CD4-positive, alpha-beta T cell treated with Interleukin-17A for 1 hour (primary cell): Measurements from ENCODE around the gene LAMC1.
"Not testable (repeated sequence)": the region's sequence is repeated elsewhere in the genome, so short reads cannot be mapped to it uniquely, and the experiment has no call there.

ENCODE experiments used
- DNase-seq: peaks from one replicate; pipeline ENCODE4 v3.0.0-alpha.2; 2020

LAMC1 gene

GRCh38 chr1:183043872-183044854 lies 20.9 kb downstream of the LAMC1 start:
- DNase-seq: no peak

- DNase-seq: no peak
Observed at GRCh38 chr1:183044893-183045649, 21.9 kb downstream of the LAMC1 start.

GRCh38 chr1:183048087-183049085 lies 25.2 kb downstream of the LAMC1 start:
- no peak for DNase-seq

- DNase-seq: no peak
Observed at GRCh38 chr1:183051546-183051945, 28.3 kb downstream of the LAMC1 start.

DNA sequence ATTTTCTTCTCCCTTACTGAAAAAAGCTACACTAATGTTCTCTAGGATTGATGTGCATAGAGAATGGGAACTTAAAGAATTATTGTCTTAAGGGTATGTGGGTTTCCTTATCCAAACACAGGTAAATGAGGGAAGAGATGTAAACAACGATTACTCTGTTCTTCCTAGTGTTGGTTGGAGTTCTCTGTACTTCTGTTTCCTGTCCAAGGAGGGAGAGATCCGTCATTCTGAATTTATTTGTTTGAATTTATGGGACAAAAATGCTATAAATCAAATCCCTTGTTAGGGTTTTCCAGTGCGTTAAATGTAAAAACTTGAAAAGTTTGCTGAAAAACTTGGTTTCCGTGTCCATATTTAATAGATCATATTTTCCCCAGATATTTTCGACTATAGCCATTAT lies 29.6 kb downstream of the LAMC1 start:
- no peak for DNase-seq

DNA sequence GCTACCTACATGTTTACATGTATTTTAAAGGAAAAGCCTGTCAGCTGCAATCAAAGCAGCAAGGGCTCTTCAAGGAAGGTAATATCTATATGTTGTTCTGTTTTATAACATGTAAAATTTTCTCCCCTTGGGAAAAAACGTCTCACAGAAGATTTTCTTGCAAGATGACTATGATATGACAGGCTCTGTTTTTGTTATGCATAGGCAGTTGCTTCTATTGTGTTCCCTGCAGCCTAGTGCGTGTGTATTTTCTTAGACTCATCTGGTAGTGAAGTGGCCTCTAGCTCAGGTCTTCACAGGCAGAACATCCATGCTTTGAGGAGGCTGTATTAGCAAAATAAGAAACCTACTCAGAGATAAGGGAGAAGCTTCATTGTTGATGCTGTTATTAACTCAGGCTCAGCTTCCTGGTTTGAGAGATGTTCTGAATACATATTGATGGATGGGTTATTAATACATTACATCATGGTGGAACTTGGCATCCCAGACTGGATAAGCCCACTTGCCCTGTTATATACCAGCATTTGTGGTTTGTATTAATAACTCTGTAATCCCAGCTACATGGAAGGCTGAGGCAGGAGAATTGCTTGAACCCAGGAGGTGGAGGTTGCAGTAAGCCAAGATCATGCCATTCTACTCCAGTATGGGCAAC lies 35.8 kb downstream of the LAMC1 start:
- DNase-seq: no peak

DNA sequence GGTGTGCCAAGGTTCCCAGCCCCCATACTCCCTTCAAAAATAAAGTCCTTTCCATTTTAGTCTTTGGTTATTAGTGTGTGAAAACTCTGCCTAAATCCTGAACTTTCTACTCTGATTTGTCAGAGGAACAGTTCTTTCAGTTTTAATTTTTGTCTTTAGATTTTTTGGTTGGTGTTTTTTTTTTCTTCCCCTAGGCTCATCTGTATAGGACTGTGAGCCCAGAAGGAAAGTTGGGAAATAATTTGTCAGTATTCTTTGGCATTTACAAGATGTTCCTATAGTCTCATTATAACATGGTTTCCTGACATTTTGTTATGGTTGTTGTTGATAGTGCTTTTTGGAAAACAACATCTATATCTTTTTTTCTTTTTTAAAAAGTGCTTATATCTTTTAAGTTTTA lies 38.0 kb downstream of the LAMC1 start:
- DNase-seq: no peak

DNA sequence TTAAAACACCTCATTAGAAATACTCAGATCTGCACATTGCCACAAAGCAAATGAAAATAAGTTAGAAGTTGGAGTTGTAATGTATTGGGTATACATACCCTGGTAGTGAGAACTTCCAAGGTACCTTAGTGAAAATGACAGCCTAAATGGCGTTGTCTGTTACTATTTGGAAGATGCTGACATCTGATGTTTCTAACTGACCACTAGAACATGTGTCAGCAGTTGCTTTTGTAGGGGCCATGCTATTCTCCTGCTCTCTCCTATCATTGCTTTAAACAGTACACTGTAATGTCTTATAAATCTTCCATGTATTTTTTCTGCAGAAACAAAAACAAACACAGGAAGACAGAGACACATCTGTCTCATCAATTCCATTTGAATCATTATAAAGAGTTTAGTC lies 40.1 kb downstream of the LAMC1 start:
- DNase-seq: no peak

DNA sequence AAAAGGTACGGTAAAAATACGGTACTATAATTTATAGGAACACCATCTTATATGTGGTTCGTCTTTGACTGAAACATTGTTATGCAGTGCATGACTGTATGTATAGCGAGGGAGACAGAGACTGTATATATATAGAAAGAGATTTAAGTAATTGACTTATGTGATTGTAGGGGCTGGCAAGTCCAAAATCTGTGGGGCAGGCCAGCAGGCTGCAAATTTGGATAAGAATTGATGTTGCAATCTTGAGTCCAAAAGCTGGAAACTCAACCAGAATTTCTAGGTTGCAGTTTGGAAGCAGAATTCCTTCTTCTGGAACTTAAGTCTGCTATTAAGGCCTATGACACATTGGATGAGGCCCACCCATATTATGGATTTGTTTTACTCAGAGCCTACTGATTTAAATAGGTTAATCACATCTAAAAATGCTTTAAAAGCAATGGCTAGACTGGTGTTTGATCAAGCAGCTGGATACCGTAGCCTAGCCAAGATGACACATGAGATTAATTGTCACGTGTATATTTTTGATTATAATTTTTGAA lies 42.0 kb downstream of the LAMC1 start:
- no peak for DNase-seq

DNA sequence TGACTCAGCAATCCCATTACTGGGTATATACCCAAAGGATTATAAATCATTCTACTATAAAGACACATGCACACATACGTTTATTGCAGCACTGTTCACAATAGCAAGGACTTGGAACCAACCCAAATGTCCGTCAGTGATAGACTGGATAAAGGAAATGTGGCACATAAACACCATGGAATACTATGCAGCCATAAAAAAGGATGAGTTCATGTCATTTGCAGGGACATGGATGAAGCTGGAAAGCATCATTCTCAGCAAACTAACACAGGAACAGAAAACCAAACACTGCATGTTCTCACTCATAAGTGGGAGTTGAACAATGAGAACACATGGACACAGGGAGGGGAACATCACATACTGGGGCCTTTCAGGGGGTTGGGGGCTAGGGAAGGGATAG lies 43.2 kb downstream of the LAMC1 start:
- not testable (repeated sequence) for DNase-seq

DNA sequence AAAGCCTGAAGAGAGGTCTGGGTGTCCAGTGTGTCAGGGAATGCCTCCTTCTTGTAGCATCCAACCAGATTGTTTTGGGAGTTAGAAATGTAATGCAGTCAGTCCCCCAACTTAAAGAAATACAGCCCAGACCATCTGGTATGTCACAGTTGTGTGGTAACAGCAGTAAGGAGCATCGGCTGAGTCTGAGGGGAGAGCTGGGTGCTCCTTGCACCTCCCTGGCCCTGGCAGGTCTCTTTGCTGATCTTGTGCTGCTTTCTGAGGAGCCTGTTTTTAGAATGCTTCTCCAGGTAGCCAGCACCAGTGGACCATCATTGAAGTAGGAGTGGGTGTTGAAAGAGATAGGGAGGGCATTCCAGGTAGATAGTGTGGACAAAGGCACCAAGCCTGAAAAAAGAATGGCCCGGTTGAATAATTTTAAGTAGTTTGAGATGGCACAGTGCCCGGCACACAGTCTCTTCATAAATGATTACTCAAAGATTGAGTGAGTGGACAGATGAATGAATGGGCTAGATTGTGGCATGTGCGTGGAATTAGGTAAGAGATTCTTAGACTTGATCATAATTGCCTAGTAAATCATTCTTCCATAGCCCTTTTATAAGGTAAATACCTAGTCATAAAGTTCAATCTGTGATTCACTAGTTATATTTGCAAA lies 46.5 kb downstream of the LAMC1 start:
- no peak for DNase-seq

- no peak for DNase-seq
Observed at GRCh38 chr1:183070234-183070922, 47.2 kb downstream of the LAMC1 start.

DNA sequence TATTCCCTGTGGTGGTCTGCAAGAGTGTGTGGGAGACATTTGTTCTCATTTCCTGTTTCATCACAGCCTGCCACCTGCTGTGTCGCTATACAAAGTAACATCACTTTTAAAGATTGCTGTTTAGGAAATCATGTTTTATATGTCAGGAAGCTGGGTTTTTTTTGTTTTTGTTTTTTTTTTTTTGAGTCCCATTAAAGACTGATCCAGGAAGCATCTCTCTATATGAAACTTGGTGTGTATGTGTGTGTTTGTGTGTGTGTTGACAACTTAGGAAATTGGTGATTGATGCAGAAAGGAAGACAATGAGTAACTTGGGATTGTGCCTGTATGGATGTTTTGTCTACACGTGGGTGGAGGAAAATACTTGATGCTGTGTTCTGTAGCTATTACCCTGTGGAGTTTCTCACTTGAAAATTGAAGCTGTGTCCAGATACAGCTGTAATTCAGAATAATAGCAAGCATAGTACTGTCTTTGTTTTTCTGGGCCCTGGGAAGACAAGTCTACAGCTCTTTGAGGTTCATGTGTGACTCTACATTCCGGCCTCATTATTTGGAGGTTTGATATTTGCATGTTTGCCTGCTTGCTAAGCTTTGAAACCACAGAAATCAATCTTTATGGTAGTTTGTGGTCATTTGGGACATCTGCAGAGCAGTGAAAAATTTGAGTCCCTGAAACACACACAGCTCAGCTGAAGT lies 47.9 kb downstream of the LAMC1 start:
- no peak for DNase-seq

DNA sequence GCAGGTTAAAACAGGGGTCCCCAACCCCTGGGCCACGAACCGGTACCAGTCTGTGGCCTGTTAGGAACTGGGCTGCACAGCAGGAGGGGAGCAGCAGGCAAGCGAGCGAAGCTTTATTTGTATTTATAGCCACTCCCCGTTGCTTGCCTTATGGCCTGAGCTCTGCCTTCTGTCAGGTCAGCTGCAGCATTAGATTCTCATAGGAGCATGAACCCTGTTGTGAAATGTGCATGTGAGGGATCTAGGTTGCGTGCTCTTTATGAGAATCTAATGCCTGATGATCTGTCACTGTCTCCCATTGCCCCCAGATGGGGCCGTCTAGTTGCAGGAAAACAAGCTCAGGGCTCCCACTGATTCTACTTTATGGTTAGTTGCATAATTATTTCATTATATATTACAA lies 49.4 kb downstream of the LAMC1 start:
- DNase-seq: not testable (repeated sequence)

DNA sequence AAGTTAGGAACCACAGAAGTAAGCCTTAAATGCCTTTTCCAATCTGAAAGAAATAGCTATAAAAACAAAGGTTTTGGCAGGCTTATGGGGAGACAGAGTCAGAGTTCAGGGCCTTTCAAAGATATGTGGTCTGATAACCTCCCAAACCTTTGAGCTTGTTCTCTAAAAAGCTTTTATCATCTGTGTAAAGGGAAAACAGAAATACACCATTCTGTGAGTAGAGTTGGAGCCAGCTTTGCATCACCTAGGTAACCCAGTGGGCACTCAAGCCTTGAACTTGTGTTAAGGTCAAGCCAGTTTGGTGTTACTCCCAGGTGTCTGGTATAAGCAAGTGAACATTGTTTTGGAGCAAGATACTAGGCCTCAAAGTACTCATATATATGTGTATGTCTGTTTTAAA lies 50.1 kb downstream of the LAMC1 start:
- DNase-seq: no peak

- DNase-seq: no peak
Observed at GRCh38 chr1:183074215-183074614, 51.0 kb downstream of the LAMC1 start.

GRCh38 chr1:183075861-183076260 lies 52.6 kb downstream of the LAMC1 start:
- DNase-seq: no peak

DNA sequence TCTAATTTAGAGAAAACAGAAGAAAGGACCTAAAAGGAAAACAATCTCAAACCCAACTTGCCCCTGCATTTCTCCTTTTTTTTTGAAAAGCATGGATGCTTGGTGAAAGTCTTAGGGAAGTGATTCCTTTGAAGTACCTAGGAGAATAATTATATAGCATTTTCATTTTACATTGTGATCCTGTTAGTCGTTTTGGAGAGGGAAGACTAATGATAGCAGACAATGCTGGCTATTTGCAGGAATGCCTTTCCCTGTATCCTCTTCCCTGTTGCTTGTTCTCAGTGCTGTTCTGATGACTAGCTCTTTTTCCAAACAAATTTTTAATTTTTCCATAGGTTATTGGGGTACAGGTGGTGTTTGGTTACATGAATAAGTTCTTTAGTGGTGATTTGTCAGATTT lies 53.9 kb downstream of the LAMC1 start:
- DNase-seq: no peak

DNA sequence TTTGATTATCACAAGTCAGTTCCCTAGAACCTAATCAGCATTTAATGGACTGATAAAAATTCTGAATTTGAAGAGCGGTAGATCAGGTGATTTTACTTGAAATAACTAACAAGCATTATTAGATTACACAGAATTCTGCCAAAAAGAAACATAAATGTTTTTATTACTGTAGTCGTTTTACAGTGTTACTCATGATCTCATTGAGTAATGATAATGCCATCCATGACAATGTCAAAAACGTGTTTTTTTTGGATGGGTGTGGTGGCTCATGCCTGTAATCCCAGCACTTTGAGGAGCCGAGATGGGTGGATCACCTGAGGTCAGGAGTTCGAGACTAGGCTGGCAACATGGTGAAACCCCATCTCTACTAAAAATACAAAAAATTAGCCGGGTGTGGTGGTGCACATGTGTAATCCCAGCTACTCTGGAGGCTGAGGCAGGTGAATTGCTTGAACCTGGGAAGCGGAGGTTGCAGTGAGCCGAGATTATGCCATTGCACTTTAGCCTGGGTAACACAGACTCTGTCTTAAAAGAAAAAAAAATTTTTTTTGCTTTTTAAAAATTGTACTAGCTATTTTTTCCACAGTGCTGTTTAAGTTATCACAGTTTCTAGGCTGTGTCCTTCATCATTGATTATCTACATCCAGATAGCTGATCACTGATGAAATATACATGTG lies 56.6 kb downstream of the LAMC1 start:
- DNase-seq: no peak
